Fibroblast of the conjunctiva (primary cell): ENCODE results near the gene CLDN5.
"Not testable (repeated sequence)": the region's sequence is repeated elsewhere in the genome, so short reads cannot be mapped to it uniquely, and the experiment has no call there.

Experiments
- DNase-seq: peaks from one replicate; pipeline ENCODE4 v3.0.0-alpha.2; 2010; ENCODE audit warnings: low read depth

CLDN5 gene

GRCh38 chr22:19524170-19525115, at the start of gene CLDN5:
CLDN5 (minus strand) TSS chr22:19524410; CDS start chr22:19524255, 155 bp downstream.
- no peak for DNase-seq

DNA sequence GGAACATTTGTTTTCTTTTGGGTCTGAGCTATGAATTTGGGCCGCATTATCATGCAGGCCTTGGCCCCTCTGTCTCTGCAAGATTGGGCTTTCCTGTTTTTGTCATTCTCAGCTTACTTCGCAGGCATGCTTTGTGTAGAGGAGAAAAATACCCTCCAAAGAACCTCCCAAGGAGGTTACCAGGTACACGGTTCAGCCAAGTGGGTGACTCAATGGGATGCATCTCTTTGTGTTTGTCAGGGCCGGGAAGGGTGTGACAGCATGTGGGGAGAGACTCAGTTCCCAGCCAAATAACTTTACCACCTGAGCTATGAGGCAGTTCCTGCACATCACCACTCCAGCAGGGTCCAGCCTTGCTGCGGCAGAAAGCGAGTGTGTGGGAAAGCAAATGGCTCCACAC, 47.8 kb upstream of the CLDN5 start:
- no peak for DNase-seq

DNA sequence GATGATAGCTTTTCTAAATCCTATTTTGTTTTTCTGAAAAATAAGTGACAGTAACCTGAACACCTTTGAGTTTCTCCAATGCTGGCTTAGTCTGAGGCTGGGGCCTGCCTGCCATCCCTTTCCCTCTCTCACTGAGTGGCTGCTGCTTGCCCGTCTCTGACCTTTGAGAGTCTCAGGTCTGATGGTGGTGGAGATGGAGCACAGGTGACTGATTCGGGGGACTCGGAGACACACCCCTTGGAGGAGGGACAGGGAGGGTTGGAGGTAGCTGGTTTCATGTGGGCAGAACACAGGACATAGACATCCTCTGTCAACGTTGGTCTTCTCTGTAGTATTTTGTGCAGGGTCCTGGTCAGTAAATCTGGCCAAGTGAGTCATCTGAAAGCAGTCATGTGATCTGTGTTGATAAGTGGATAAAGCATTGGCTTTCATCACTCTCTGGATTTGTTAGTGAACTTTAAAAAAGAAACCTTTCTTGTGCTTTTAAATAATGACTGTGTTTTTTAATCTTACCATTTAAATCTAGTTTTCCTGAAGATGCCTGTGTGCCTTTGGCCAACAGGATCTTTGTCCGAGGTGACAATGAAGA, 47.1 kb upstream of the CLDN5 start:
- no peak for DNase-seq

- DNase-seq: no peak
These were observed 45.8 kb upstream of the CLDN5 start for GRCh38 chr22:19569976-19570375.

DNA sequence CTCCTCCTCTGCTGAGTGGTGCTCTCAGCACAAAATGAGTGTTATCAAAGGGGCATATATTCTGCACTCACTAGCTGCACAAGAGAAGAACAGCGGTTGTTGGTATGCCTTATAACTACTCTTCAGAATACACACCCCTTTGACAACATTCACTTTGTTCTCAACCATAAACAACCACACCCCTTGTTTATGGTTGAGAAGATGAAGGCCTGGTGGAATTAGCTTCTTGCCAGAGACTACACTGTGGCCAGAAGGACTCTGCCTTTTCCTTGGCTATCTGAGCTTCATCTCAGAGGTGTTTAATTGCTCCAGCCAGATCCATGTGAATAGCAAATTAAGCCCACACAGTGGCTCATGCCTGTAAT, 45.0 kb upstream of the CLDN5 start:
- no peak for DNase-seq

DNA sequence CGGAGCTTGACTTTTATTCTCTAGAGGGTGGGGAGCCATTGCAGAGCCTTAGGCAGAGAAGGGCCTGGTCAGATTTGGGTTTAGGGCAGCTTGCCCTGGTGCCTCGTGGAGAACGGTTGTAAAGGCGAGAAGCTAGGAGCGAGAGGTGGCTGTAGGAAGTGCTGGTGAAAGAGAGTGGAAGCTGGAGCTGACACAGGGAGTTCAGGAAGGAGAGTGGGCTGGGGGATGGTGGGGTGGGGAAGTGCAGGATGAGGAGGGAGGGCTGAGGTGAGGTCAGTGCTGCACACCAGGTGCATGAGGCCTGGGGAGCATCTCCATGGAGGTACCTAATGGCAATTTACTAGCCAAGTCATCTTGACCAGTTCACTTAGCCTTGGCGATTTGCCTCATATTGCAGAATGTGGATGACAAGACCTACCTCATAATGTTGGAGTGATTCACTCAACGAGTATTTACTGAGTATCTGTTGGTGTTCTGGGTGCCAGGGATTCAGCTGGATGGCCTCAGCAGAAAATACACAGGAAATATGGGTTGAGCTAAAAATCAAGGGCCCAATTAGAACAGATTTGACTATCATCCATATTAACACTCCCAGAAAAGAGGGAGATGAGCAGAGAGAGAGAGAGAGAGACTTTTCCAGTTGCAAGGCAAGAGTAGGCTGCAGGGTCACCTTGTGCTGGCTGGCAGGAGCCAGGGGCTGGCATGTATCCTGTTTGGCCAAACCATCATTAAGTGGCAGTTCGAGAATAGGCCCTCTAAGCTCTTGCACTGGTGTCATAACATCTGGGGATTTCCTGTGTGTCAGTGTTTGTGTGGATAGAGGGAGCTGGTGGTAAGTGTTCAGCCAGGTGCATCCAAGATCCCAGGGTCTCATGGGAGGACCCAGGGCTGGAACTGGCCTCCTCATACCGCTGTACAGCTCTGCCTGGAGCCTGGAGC, 44.4 kb upstream of the CLDN5 start:
- peak; percentile 27 for DNase-seq

DNA sequence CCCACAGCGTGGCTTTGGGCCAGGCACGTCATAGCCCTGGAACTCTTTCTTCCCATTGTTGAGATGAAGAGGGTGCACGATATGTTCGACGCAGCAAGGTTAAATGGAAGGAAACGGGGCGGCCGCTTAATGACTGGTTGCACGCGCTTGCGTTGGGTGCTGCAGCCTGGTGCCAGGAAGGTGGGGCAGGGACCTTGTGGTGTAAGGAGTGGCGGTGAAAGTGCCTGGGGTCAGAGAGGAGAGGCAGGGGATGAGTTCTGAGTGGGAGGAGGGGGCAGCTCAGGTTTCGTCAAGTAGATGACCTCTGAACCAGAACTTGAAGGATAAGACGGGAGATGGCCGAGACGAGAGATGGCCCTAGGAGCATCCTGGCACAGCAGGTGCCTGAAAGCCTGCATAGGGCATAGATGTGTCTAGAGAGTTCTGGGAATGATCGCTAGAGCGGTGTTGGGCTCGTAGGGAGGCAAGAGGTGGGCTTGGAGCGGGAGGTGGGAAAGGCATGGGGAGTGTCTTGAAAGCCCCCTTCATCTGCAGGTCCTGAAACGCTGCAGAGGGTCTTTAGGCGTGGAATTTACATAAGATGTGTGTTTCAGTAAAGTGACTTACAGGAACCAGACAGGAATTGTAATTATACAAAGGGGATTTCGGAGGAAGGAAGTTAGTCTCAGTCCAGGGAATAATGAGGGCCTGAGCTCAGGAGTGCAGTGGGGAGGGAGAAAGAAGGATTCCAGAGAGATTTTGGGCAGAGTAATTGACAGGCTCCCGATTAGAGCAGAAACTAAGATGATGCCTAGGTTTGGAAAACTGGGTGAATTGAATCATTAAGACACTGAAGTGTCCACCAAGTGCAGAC, 43.2 kb upstream of the CLDN5 start:
- no peak for DNase-seq

GRCh38 chr22:19566279-19567156, 42.3 kb upstream of the CLDN5 start:
- DNase-seq: no peak

GRCh38 chr22:19565382-19566278, 41.4 kb upstream of the CLDN5 start:
- no peak for DNase-seq

GRCh38 chr22:19559956-19560355, 35.7 kb upstream of the CLDN5 start:
- no peak for DNase-seq

- no peak for DNase-seq
These were observed 35.2 kb upstream of the CLDN5 start for GRCh38 chr22:19559324-19559811.

DNA sequence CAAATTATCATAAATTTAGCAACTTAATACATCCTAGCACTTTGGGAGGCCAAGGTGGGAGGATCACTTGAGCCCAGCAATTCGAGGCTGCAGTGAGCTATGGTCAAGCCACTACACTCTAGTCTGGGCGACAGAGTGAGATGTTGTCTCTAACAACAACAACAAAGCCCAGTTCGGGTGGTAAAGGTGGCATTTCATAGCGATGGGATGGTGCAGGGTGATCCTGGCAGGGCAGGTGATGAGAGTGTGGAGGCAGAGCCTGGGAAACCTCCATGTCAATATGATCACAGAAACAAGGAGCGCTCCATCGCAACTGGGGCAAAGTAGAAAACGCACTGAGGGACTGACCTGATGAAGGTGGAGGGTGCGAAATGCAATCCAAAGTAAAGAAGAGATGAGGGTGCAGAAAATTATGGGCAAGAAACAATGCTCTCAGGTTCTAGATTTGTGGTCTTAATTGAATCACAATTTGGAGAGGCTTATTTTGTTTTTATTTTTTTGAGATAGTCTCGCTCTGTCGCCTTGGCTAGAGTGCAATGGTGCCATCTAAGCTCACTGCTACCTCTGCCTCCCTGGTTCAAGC, 32.8 kb upstream of the CLDN5 start:
- no peak for DNase-seq

DNA sequence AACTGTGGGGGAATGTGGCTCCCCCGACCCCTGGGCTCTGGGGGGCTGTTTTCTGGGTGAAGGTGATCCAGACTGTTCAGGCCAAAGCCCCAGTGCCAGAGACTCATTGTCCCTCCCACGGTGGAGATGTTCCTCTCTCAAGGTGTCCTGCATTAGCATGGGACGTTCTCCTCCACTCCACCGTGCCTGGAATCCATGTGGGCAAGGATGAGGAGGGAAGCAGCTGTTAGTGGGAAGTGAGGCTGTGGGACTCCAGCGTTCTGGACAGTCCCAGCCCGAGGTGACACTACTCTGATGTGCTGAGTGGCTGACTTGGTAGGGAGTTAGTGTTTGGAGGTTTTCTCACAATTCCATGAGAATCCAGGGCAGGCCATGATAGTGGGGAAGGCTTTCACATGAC, 31.4 kb upstream of the CLDN5 start:
- no peak for DNase-seq

- no peak for DNase-seq
These were observed 30.7 kb upstream of the CLDN5 start for GRCh38 chr22:19554834-19555404.

GRCh38 chr22:19553201-19553600, 29.0 kb upstream of the CLDN5 start:
- no peak for DNase-seq

DNA sequence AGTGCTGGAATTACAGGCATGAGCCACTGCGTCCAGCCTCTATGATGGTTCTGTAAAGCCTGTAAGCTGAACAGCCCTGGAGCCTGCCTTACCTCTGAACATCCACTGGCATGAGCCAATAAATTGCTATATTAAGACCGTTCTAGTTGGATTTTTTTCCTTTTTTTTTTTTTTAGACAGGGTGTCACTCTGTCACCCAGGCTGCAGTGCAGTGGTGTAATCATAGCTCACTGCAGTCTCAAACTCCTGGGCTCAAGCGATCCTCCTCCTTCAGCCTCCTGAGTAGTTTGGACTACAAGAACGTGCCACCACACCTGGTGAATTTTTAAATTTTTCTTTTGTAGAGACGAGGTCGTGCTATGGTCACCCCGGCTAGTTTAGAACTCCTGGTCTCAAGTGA, 26.2 kb upstream of the CLDN5 start:
- no peak for DNase-seq

GRCh38 chr22:19549428-19549827, 25.2 kb upstream of the CLDN5 start:
- no peak for DNase-seq

DNA sequence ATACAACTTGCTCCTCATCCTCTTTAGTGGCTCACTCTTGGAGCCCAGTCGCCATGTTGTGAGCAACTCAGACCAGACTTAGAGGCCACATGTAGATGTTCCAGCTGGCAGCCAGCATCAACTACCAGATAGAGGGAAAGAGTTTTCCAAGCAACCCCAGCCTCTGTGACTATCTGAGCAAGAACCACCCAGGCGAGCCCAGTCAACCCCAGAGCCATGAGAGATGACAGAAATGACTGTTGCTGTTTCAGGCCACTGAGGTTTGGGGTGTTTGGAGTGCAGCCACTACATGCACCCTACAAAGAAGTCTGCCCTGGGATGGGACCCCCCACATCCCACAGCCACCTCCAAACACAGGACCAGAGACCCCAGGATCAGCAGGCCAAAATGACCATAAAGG, 24.8 kb upstream of the CLDN5 start:
- DNase-seq: no peak

DNA sequence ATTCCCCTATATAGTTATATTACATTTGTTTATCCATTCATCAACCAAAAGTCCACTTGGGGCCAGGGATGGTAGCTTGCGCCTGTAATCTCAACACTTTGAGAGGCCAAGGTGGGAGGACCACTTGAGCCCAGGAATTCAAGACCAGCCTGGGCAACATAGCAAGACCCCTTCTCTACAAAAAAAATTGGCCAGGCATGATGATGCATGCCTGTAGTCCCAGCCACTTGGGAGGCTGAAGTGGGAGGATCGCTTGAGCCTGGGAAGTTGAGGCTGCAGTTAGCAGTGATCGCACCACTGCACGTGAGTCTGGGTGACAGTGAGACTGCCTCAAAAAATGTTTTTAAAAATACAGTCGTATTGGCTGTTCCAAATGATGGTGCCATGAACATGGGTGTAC, 24.2 kb upstream of the CLDN5 start:
- not testable (repeated sequence) for DNase-seq
